Activated naive CD4-positive, alpha-beta T cell treated with anti-CD3 and anti-CD28 coated beads, Interleukin-2, amount 50 U/mL, for 16 hours (primary cell): Measurements from ENCODE around the gene BSN.

ENCODE experiments used
- DNase-seq: peaks from one replicate; pipeline ENCODE4 v3.0.0-alpha.2; 2020

BSN gene

GRCh38 chr3:49657208-49657915, 103.1 kb downstream of the BSN start:
- DNase-seq, result no peak

- DNase-seq, result no peak
These were observed 104.4 kb downstream of the BSN start for GRCh38 chr3:49658711-49659110.

- DNase-seq, result no peak
These were observed 105.5 kb downstream of the BSN start for GRCh38 chr3:49659756-49660155.

GRCh38 chr3:49661281-49661680, 107.0 kb downstream of the BSN start:
- DNase-seq, result no peak

DNA sequence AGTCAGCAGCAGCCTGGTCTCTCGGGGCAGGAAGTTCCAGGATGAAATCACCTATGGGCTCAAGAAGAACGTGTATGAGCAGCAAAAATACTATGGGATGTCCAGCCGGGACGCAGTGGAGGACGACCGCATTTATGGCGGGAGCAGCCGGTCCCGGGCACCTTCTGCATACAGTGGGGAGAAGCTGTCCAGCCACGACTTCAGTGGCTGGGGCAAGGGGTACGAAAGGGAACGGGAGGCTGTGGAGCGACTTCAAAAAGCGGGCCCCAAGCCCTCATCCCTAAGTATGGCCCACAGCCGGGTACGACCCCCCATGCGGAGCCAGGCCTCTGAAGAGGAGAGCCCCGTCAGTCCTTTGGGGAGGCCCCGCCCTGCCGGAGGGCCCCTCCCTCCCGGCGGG, 107.7 kb downstream of the BSN start:
- DNase-seq, result no peak

DNA sequence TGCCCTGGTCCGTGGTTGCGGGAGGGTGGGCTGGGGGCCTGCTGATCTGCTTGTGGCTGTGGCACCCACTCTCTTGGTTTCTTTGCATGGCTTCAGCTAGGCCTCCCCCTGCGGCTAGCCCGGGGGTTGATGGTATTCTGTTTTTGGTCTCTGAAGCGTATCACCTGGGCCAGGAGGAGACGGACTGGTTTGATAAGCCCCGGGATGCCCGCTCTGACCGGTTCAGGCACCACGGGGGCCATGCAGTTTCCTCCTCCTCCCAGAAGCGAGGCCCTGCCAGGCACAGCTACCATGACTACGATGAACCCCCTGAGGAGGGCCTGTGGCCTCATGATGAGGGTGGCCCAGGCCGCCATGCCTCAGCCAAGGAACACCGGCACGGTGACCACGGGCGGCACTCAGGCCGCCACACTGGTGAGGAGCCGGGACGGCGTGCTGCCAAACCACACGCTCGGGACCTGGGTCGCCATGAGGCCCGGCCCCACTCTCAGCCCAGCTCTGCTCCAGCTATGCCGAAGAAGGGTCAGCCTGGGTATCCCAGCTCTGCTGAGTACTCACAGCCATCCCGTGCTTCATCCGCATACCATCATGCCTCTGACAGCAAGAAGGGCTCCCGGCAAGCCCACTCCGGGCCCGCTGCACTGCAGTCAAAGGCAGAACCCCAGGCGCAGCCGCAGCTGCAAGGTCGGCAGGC, 108.6 kb downstream of the BSN start:
- no peak for DNase-seq

DNA sequence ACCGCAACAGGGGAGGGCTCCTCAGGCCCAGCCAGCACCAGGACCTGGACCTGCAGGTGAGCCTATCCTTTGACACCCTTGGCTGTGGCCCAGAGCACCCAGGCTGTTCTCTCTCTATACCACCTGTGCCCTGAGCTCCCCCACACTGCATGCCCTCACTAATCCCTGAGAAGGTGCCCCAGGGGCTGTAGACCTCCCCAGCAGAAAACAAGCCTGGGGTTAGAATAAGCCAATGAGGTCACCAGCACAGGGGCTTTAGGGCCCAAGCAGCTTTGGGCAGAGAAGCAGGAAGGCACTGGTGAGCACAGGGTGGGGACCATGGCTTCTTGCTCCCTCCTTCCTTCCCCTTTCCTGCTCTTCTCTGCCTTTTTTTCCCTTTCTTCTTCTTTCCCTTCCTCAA, 109.6 kb downstream of the BSN start:
- no peak for DNase-seq

- DNase-seq, result no peak
These were observed 110.0 kb downstream of the BSN start for GRCh38 chr3:49664300-49664699.

DNA sequence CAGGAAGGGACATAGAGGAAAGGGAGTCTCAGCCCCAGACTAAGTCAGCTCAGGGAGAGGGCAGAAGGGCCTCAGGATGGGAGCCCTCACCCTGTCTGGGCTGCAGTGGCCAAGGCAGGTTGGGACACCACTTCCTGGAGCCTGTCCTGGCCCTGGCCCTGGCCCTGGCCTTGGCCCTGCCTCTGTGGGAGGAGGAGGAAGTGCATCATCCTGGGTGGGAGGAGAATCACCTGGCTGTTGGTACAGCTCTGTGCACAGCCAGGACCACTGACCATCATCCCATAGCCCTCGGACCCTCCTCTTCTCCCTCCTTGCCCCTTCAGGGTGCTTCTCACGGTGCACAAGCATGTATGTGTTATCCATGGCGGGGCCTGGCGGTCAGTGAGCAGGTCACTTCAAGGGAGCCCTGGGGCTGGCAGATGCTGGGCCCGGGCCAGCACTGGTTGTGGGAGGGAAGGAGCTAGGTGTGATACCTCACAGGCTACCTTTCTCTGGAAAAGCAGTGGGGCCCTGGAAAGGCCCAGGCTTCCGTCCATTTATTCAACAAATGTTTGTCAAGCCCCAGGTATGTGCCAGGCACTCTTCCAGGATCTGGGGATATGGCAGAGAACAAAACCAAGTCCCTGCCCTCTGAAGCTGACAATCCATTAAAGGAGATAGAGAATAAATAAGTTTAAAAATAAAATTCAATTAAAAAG, 111.7 kb downstream of the BSN start:
- DNase-seq, result no peak

GRCh38 chr3:49666592-49666991, 112.3 kb downstream of the BSN start:
- DNase-seq, result no peak

GRCh38 chr3:49667701-49668413, 113.6 kb downstream of the BSN start:
- no peak for DNase-seq

- no peak for DNase-seq
These were observed 114.1 kb downstream of the BSN start for GRCh38 chr3:49668414-49668797.

- no peak for DNase-seq
These were observed 114.6 kb downstream of the BSN start for GRCh38 chr3:49668861-49669260.

- DNase-seq, result no peak
These were observed 115.1 kb downstream of the BSN start for GRCh38 chr3:49669352-49669751.

DNA sequence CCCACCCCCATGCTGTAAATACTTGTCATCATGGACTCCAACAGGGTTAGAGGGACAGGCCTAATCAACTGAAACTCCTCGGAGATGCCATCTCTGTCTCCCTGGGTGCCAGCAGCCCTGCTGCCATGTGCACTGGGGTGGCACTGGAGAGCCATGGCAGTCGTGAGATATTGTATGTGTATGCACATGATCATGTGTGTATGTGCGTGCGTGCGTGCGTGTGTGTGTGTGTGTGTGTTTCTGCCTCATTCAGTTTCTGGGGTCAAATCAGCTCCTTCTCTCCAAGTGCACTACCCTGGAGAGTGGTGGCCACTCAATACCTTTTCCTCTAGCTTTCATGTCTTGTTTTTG, 116.6 kb downstream of the BSN start:
- DNase-seq, result no peak

DNA sequence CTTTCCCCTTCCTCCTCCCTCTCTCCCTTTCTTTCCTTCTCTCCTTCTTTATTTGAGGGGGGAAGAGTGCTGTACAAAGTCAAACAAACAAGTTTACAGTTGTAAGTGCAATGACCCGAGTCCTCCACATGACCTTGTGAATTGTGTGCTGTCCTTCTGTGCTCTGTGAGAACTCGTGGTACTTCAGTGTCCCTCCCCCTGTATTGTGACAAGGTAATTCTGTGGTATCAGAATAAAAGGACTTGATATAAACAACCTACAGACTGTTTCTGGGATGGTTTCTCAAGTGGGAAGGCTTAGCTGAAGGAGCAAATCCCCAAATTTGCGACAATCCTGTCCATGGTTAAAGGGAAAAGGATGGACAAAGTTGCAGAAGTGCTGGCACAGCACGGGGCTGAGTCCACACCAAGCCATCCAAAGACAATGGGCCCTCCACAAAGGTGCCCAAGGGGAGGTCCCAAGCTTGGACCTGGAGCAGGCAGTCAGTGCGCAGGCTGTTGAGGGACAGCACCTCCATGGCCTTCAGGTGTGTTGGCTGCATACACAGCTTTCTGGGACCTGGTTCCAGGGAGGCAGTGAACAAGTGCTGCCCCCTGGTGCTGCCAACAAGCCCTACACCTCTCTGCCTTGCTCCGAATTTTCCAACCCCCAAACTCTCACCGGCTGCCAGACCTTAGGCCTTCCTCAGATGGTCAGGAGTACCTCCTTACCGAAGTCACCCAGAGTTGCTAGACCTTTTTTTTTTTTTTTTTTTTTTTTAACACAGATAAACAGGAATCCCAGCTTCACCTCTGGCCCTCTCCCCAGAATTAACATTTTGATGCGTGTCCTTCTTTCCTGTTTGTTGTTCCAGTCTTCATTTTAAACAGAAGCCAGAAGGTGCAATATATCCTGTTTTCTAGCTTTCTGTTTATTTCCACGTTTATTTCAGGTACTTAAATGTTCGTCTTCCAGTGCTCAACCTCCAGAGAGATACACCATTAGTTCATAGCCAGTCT, 117.3 kb downstream of the BSN start:
- peak; percentile 74 for DNase-seq

DNA sequence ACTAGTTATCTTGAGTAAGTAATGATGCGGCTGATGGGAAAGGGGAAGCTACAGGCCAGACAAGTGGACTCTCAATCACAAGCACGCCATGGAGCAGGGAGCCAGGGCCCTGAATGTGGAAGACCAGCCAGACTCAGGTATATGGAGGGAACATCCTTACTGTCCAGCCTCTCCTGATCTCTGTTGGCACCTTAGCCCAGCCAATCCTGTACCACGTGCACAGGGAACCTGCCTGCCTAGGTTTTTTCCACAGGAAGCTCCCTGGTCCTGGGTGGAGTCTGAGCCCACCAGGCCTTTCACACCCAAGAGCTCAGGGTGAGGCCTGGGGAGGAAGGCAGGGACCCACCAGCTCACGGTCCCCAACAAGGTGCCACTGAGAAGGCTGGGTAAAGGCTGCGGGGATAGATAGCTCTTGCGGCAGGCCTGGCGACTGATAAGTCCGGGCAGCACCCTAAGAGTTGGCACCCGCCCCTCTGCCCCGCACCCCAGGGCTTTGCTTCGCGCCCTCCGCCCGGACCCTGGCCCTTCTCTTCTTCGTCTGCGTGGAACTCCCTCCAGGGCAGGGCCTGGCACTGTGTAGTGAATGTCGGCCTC, 118.9 kb downstream of the BSN start:
- DNase-seq, result no peak

GRCh38 chr3:49673715-49674496, 119.6 kb downstream of the BSN start, which contains the start of gene APEH:
Gene APEH, plus strand, starts transcription at chr3:49674351. Its CDS starts 51 bp downstream, at chr3:49674402.
- DNase-seq, result peak; percentile 99

DNA sequence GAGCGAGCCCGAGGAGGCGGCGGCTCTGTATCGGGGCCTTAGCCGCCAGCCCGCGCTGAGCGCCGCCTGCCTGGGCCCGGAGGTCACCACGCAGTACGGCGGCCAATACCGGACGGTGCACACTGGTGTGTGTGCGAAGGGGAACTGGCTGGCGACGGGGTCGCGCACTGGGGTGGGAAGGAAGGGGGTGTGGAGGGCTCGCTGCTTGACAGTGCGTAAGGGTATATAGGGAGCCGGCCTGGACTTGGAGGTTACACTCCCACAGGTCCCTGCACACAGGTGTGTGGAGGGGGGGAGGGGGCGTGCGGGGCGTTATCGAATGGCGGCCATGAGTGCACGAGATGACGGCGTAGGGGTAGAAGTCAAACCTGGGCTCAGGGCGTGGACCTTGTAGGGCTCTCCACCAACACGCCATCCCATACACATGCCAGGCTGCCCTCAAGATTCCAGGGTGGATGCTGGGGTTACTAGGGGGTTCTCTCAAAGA, 120.3 kb downstream of the BSN start:
- peak; percentile 44 for DNase-seq

DNA sequence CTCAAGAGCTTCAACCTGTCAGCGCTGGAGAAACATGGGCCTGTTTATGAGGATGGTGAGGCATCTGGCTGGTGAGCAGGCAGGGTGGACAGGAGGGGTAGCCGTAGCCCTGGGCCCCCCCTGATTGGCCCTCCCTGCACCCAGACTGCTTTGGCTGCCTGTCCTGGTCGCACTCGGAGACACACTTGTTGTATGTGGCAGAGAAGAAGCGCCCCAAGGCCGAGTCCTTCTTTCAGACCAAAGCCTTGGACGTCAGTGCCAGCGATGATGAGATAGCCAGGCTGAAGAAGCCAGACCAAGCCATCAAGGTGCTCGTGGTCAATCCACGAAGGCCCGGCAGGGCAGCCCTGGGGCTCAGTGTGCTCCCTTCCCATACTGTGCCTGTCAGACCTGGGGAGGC, 121.6 kb downstream of the BSN start:
- DNase-seq, result no peak
